OCI-LY1 (cell line): ENCODE results near the gene ZNF460.

Experiments used
- H2AFZ ChIP-seq: fragments of 200-600 bp; sonication (generic), shearing (Covaris generic); 2 replicates; pipeline ENCODE4 v1.6.0; 2014; ENCODE audit warnings: antibody characterized with exemption, mild to moderate bottlenecking, low read length
- H3F3A ChIP-seq: fragments of 200-600 bp; sonication (generic), shearing (Covaris generic); 2 replicates; pipeline ENCODE4 v1.6.0; 2014; ENCODE audit warnings: mild to moderate bottlenecking, antibody characterized with exemption, low read length, moderate library complexity; ENCODE audit not compliant: insufficient read depth
- H3K27ac ChIP-seq: fragments of 200-600 bp; sonication (generic); 2 replicates; pipeline ENCODE4 v1.5.1; 2014; ENCODE audit warnings: low read length, mixed run types, mild to moderate bottlenecking, low read depth; ENCODE audit not compliant: poor library complexity, severe bottlenecking
- H3K27me3 ChIP-seq: fragments of 200-600 bp; sonication (generic); 2 replicates; pipeline ENCODE4 v1.6.0; 2014; ENCODE audit warnings: antibody characterized with exemption, mild to moderate bottlenecking, low read length, moderate library complexity; ENCODE audit not compliant: insufficient read depth
- H3K36me3 ChIP-seq: fragments of 200-600 bp; sonication (generic); 2 replicates; pipeline ENCODE4 v1.6.1; 2014; ENCODE audit warnings: mild to moderate bottlenecking, antibody characterized with exemption, low read length, moderate library complexity, mixed read lengths; ENCODE audit not compliant: insufficient read depth
- H3K4me1 ChIP-seq: fragments of 200-600 bp; sonication (generic); 2 replicates; pipeline ENCODE4 v1.5.1; 2014; ENCODE audit warnings: mild to moderate bottlenecking, low read length, moderate library complexity; ENCODE audit not compliant: insufficient read depth, severe bottlenecking
- H3K4me2 ChIP-seq: fragments of 200-600 bp; sonication (generic), shearing (Covaris generic); 2 replicates; pipeline ENCODE4 v1.6.1; 2014; ENCODE audit warnings: low read length
- H3K4me3 ChIP-seq: fragments of 200-600 bp; sonication (generic); 2 replicates; pipeline ENCODE4 v1.5.1; 2014; ENCODE audit warnings: low read length, low read depth, mild to moderate bottlenecking, mixed read lengths; ENCODE audit not compliant: poor library complexity, severe bottlenecking
- H3K79me2 ChIP-seq: fragments of 200-600 bp; shearing (Covaris generic); 2 replicates; pipeline ENCODE4 v1.6.1; 2016; ENCODE audit warnings: mixed run types, low read length, mixed read lengths; ENCODE audit not compliant: insufficient read depth
- H3K9ac ChIP-seq: fragments of 200-600 bp; sonication (generic), shearing (Covaris generic); 2 replicates; pipeline ENCODE4 v1.6.1; 2014; ENCODE audit warnings: mild to moderate bottlenecking, low read length, mixed read lengths
- H3K9me2 ChIP-seq: fragments of 200-600 bp; sonication (generic), shearing (Covaris generic); 2 replicates; pipeline ENCODE4 v1.6.1; 2014; ENCODE audit warnings: low read depth, mild to moderate bottlenecking, low read length, mixed read lengths
- H3K9me3 ChIP-seq: fragments of 200-600 bp; shearing (Covaris generic); 2 replicates; pipeline ENCODE4 v1.6.1; 2014; ENCODE audit warnings: low read length, mixed read lengths
- H4K20me1 ChIP-seq: fragments of 200-600 bp; sonication (generic), shearing (Covaris generic); 2 replicates; pipeline ENCODE4 v1.6.0; 2016; ENCODE audit warnings: mild to moderate bottlenecking, low read length; ENCODE audit not compliant: insufficient read depth
- CTCF ChIP-seq: fragments of 200-600 bp; sonication (generic), shearing (Covaris generic); IDR thresholded peaks from 2 replicates; pipeline ENCODE4 v1.5.1; 2017; ENCODE audit warnings: mild to moderate bottlenecking, antibody characterized with exemption, low read length, moderate library complexity, mixed read lengths
- EZH2 ChIP-seq: fragments of 200-600 bp; sonication (generic), shearing (Covaris generic); IDR thresholded peaks from 2 replicates; pipeline ENCODE4 v1.8.0; 2017; ENCODE audit warnings: borderline replicate concordance, mixed run types, mild to moderate bottlenecking, antibody characterized with exemption, low read length, moderate library complexity, mixed read lengths

The ZNF460 gene

GRCh38 chr19:57324992-57325391 is 44.7 kb downstream of the ZNF460 start:
- H3F3A ChIP-seq: no peaks in the 10 kb centered on the region
- no peak overlapping the region for H3K4me3 ChIP-seq
- no peak overlapping the region for H3K9ac ChIP-seq
- no peak overlapping the region for H3K4me2 ChIP-seq
- TF ChIP-seq EZH2: no peak
- TF ChIP-seq CTCF: no peak
- H3K9me2 ChIP-seq: no peaks in the 10 kb centered on the region
- H3K4me1 ChIP-seq: peaks cover 18% of the 10 kb centered on the region
- no peak overlapping the region for H2AFZ ChIP-seq
- H3K79me2 ChIP-seq: peaks cover 23% of the 10 kb centered on the region
- H3K27me3 ChIP-seq: no peaks in the 10 kb centered on the region
- no peaks in the 10 kb centered on the region for H4K20me1 ChIP-seq
- H3K27ac ChIP-seq: no peak overlapping the region
- H3K9me3 ChIP-seq: peaks cover 3% of the 10 kb centered on the region; the same call in 1 of the 2 replicates
- peaks cover 67% of the 10 kb centered on the region for H3K36me3 ChIP-seq

- no peak overlapping the region for H3K9ac ChIP-seq
- no peaks in the 10 kb centered on the region for H3K9me2 ChIP-seq
- H4K20me1 ChIP-seq: no peaks in the 10 kb centered on the region
- H3K27ac ChIP-seq: no peak overlapping the region
- H3K4me1 ChIP-seq: no peaks in the 10 kb centered on the region
- no peaks in the 10 kb centered on the region for H3F3A ChIP-seq
- no peaks in the 10 kb centered on the region for H3K79me2 ChIP-seq
- peaks cover 83% of the 10 kb centered on the region for H3K36me3 ChIP-seq
- H2AFZ ChIP-seq: no peak overlapping the region
- no peak overlapping the region for H3K4me2 ChIP-seq
- H3K27me3 ChIP-seq: no peaks in the 10 kb centered on the region
- TF ChIP-seq CTCF (no peak), EZH2 (no peak)
- peaks cover 3% of the 10 kb centered on the region; the same call in 1 of the 2 replicates for H3K9me3 ChIP-seq
- H3K4me3 ChIP-seq: no peak overlapping the region
These were observed 47.7 kb downstream of the ZNF460 start for GRCh38 chr19:57327993-57328392.

GRCh38 chr19:57334191-57334590 is 53.9 kb downstream of the ZNF460 start:
- Histone ChIP-seq H2AFZ (no peak overlapping the region), H3K27me3 (no peaks in the 10 kb centered on the region), H3F3A (no peaks in the 10 kb centered on the region), H3K27ac (no peak overlapping the region), H3K79me2 (no peaks in the 10 kb centered on the region), H3K9ac (no peak overlapping the region), H3K9me3 (no peaks in the 10 kb centered on the region), H3K9me2 (no peaks in the 10 kb centered on the region), H4K20me1 (no peaks in the 10 kb centered on the region), H3K4me3 (no peak overlapping the region), H3K4me2 (no peak overlapping the region), H3K4me1 (no peaks in the 10 kb centered on the region), H3K36me3 (peaks cover 24% of the 10 kb centered on the region)
- TF ChIP-seq EZH2 (no peak), CTCF (no peak)
